C4-2B (cell line): ENCODE results near the gene CCDC85C.

Source experiments
- H3K27ac ChIP-seq: fragments of 450-650 bp; 2 replicates; pipeline ENCODE4 v1.5.1; 2017
- CTCF ChIP-seq: fragments of 450-650 bp; conservative IDR thresholded peaks from 2 replicates; pipeline ENCODE4 v1.5.1; 2017; ENCODE audit warnings: mild to moderate bottlenecking
- ZFX ChIP-seq: fragments of 450-650 bp; IDR thresholded peaks from 2 replicates; pipeline ENCODE4 v1.6.1; 2017

The CCDC85C gene

GRCh38 chr14:99542566-99542965 lies 61.4 kb downstream of the CCDC85C start:
- H3K27ac ChIP-seq: no peak overlapping the region
- TF ChIP-seq ZFX: no peak
- no peak for TF ChIP-seq CTCF

- TF ChIP-seq CTCF: no peak
- TF ChIP-seq ZFX: no peak
- H3K27ac ChIP-seq: no peak overlapping the region; the same call in 1 of the 2 replicates
Measured at GRCh38 chr14:99541677-99542470, 62.1 kb downstream of the CCDC85C start.

- H3K27ac ChIP-seq: no peak overlapping the region
Measured at GRCh38 chr14:99541211-99541610, 62.8 kb downstream of the CCDC85C start.

GRCh38 chr14:99540196-99541032 lies 63.6 kb downstream of the CCDC85C start:
- H3K27ac ChIP-seq: no peak overlapping the region
- TF ChIP-seq ZFX (no peak), CTCF (no peak)

More at GRCh38 chr14:99541211-99541610, 62.8 kb downstream of the CCDC85C start:
- no peak for TF ChIP-seq CTCF

GRCh38 chr14:99539491-99539890 lies 64.5 kb downstream of the CCDC85C start:
- TF ChIP-seq CTCF: no peak
- TF ChIP-seq ZFX: no peak
- no peak overlapping the region for H3K27ac ChIP-seq

GRCh38 chr14:99538733-99539132 lies 65.3 kb downstream of the CCDC85C start:
- H3K27ac ChIP-seq: no peak overlapping the region
- TF ChIP-seq ZFX (no peak), CTCF (no peak)

- no peak overlapping the region for H3K27ac ChIP-seq
- TF ChIP-seq ZFX: no peak
- TF ChIP-seq CTCF: no peak
Measured at GRCh38 chr14:99538275-99538674, 65.7 kb downstream of the CCDC85C start.
